HG02588 (cell line): ENCODE results near the gene FAM20C.
"Not testable (repeated sequence)": the region's sequence is repeated elsewhere in the genome, so short reads cannot be mapped to it uniquely, and the experiment has no call there.

ENCODE experiments used
- ATAC-seq: cut with Tn5 transposase; IDR thresholded peaks from one replicate; pipeline ENCODE4 v1.9.1; 2021; ENCODE audit warnings: mild to moderate bottlenecking, moderate library complexity; ENCODE audit not compliant: unreplicated experiment

FAM20C gene

GRCh38 chr7:255721-256361 is 63.5 kb downstream of the FAM20C start:
- no peak for ATAC-seq

- no peak for ATAC-seq
These were observed 64.1 kb downstream of the FAM20C start for GRCh38 chr7:256461-256940.

- no peak for ATAC-seq
These were observed 64.7 kb downstream of the FAM20C start for GRCh38 chr7:256981-257646.

GRCh38 chr7:257647-257992 is 65.2 kb downstream of the FAM20C start:
- ATAC-seq: no peak

- no peak for ATAC-seq
These were observed 66.3 kb downstream of the FAM20C start for GRCh38 chr7:258476-259190.

- ATAC-seq: no peak
These were observed 66.8 kb downstream of the FAM20C start for GRCh38 chr7:259191-259505.

- ATAC-seq: no peak
These were observed 67.5 kb downstream of the FAM20C start for GRCh38 chr7:259751-260405.

- no peak for ATAC-seq
These were observed 68.3 kb downstream of the FAM20C start for GRCh38 chr7:260441-261281.

GRCh38 chr7:261341-262250 is 69.2 kb downstream of the FAM20C start:
- ATAC-seq: no peak

- ATAC-seq: no peak
These were observed 69.8 kb downstream of the FAM20C start for GRCh38 chr7:262251-262572.

GRCh38 chr7:262631-263311 is 70.4 kb downstream of the FAM20C start:
- ATAC-seq: not testable (repeated sequence)

GRCh38 chr7:263483-264351 is 71.3 kb downstream of the FAM20C start:
- ATAC-seq: not testable (repeated sequence)

GRCh38 chr7:264541-265191 is 72.3 kb downstream of the FAM20C start:
- ATAC-seq: no peak

- no peak for ATAC-seq
These were observed 73.0 kb downstream of the FAM20C start for GRCh38 chr7:265192-265997.

- ATAC-seq: no peak
These were observed 73.9 kb downstream of the FAM20C start for GRCh38 chr7:265998-266850.
